Calu3 (cell line): ENCODE results near the gene UBR3. TPM values are rescaled to one million over a fixed set of nuclear protein-coding genes. Genes with fewer than 3 reads are reported as not detected.

Source experiments
- BruUV-seq: library from RNA; stranded (reverse); fragments of 400-500 nt; replicated peaks from 2 replicates; lab custom pipeline; 2021; lab: Mats Ljungman, UMichigan
- CTCF ChIA-PET: fragments of 300-600 bp; sonication (Branson Sonifier 250); formaldehyde crosslinking; loops from one replicate; lab custom pipeline; 2022; ENCODE audit warnings: antibody characterized with exemption; lab: Charles Lee
- DNase-seq: peaks from one replicate; pipeline ENCODE4 v3.0.0; 2022
- H3K27ac Mint-ChIP-seq: one replicate; pipeline ENCODE4 v1.8.0; 2022; ENCODE audit warnings: mixed read lengths; ENCODE audit not compliant: unreplicated experiment
- H3K27me3 Mint-ChIP-seq: one replicate; pipeline ENCODE4 v1.8.0; 2022; ENCODE audit warnings: mixed read lengths; ENCODE audit not compliant: unreplicated experiment
- H3K36me3 Mint-ChIP-seq: one replicate; pipeline ENCODE4 v1.8.0; 2022; ENCODE audit warnings: mild to moderate bottlenecking, moderate library complexity, mixed read lengths; ENCODE audit not compliant: insufficient read depth, unreplicated experiment
- H3K4me1 Mint-ChIP-seq: one replicate; pipeline ENCODE4 v1.8.0; 2022; ENCODE audit warnings: mild to moderate bottlenecking, low read depth, mixed read lengths; ENCODE audit not compliant: unreplicated experiment
- H3K4me3 Mint-ChIP-seq: one replicate; pipeline ENCODE4 v1.8.0; 2022; ENCODE audit warnings: mild to moderate bottlenecking, low read depth, moderate library complexity, mixed read lengths; ENCODE audit not compliant: unreplicated experiment
- H3K9me3 Mint-ChIP-seq: one replicate; pipeline ENCODE4 v1.8.0; 2022; ENCODE audit warnings: low read depth, mixed read lengths; ENCODE audit not compliant: unreplicated experiment
- intact Hi-C: fragments of 100-400 bp; cut with micrococcal nuclease; formaldehyde crosslinking; loops from one replicate; pipeline ENCODE4 v1.10.0; 2022; ENCODE audit not compliant: unreplicated experiment
- total RNA-seq: library from RNA; stranded (reverse); gene quantifications from 2 replicates; pipeline ENCODE4 v1.2.3, GENCODE V29; 2022
- TF ChIP-seq, protein P1 (sequence below): fragments of 200-600 bp; IDR thresholded peaks from one replicate; pipeline ENCODE4 v1.8.0; 2022; ENCODE audit warnings: antibody characterized with exemption; ENCODE audit not compliant: unreplicated experiment

The UBR3 gene
- total RNA-seq, 1 experiment from 2014 or later = 33.1 TPM

DNA sequence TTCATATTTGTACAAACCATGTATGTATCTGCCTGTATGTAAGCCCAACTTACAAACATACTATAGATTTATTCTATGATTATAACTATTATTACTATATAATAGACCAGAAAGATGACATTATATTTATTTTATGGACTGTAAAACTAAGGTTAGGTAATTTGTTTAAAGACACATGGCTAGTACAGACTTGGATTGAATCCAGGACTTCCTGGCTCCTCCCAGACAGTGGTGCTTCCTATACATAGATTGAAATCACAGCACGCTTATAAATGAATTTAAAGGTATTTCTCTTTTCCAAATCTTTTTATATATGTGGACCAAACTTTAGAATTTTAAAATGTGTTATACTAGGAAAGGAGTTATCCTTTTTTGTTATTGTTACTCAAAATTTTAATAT, 199.1 kb downstream of the UBR3 start:
- BruUV-seq = no TSS peak
- H3K36me3 Mint-ChIP-seq = no peaks in the 10 kb centered on the region
- TF ChIP-seq, protein P1, sequence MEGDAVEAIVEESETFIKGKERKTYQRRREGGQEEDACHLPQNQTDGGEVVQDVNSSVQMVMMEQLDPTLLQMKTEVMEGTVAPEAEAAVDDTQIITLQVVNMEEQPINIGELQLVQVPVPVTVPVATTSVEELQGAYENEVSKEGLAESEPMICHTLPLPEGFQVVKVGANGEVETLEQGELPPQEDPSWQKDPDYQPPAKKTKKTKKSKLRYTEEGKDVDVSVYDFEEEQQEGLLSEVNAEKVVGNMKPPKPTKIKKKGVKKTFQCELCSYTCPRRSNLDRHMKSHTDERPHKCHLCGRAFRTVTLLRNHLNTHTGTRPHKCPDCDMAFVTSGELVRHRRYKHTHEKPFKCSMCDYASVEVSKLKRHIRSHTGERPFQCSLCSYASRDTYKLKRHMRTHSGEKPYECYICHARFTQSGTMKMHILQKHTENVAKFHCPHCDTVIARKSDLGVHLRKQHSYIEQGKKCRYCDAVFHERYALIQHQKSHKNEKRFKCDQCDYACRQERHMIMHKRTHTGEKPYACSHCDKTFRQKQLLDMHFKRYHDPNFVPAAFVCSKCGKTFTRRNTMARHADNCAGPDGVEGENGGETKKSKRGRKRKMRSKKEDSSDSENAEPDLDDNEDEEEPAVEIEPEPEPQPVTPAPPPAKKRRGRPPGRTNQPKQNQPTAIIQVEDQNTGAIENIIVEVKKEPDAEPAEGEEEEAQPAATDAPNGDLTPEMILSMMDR = no peak
- H3K27ac Mint-ChIP-seq = no peak overlapping the region
- intact Hi-C loops = no loop called here
- CTCF ChIA-PET = no interaction called here
- DNase-seq = no peak
- no peaks in the 10 kb centered on the region for H3K9me3 Mint-ChIP-seq
- no peak overlapping the region for H3K4me3 Mint-ChIP-seq
- H3K27me3 Mint-ChIP-seq = no peaks in the 10 kb centered on the region
- H3K4me1 Mint-ChIP-seq = no peaks in the 10 kb centered on the region

DNA sequence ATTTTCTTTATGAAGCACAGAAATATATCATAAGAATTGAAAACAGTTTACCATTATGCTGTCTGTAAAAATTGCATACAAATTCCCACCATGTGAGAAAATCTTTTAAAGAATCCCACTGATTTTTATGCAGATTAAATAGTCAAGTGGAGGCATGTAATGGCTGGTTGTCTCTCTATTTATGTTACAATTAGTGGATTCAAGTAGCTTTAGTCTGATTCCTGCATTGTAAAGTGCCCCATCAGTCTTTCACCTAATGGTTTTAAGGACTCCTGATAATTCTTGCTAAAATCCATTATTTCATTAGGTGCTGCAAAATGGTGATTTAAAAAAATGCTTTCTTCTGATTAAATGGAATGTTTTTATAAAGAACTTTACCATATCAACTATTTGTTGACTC, 202.3 kb downstream of the UBR3 start:
- CTCF ChIA-PET = no interaction called here
- BruUV-seq = no TSS peak
- H3K27ac Mint-ChIP-seq = no peak overlapping the region

DNA sequence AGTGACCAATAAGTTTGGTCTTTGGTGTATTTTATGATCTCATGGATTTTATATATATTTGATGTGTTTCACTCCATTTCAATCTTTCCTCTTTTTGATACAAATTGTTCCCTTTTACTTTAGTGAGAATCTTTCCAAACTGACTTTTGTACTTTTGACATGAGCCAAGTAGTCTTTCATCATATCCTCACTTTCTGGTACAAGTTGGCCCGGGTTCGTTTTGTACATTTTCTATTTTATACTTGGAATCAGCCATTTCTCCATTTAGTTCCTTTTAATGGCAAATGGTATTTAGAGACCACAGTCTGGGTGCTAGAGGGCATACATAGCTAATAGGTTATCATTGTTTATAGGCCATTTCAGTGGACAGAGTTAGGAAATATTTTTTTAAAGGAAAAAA, 202.8 kb downstream of the UBR3 start:
- Mint-ChIP-seq H3K36me3 (no peaks in the 10 kb centered on the region), H3K27ac (no peak overlapping the region), H3K27me3 (no peaks in the 10 kb centered on the region), H3K4me1 (no peaks in the 10 kb centered on the region), H3K9me3 (no peaks in the 10 kb centered on the region), H3K4me3 (no peak overlapping the region)
- TF ChIP-seq, protein P1 = no peak
- CTCF ChIA-PET = no interaction called here
- intact Hi-C loops = no loop called here
- no peak for DNase-seq
- BruUV-seq = no TSS peak

More for the DNA sequence above, 202.3 kb downstream of the UBR3 start:
- Mint-ChIP-seq H3K4me1 (no peaks in the 10 kb centered on the region), H3K27me3 (no peaks in the 10 kb centered on the region), H3K36me3 (no peaks in the 10 kb centered on the region), H3K4me3 (no peak overlapping the region), H3K9me3 (no peaks in the 10 kb centered on the region)
- TF ChIP-seq, protein P1 = no peak
- no peak for DNase-seq
- intact Hi-C loops = no loop called here

DNA sequence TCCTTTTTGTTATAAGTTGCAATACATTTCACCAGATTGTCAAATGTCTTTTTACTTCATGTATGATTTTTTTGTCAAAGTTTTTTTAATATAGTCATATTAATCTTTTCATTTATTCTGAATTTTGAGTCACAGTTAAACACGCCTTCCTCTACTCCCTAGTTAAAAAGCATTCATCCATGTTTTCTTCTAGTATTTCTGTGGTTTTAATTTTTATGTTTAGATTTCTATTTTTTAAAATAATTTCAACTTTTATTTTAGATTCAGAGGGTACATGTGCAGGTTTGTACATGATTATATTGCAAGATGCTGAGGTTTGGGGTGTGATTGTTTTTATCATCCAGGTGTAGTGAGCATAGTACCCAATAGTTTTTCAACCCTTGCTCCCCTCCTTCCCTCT, 204.0 kb downstream of the UBR3 start:
- TF ChIP-seq, protein P1 = no peak
- CTCF ChIA-PET = no interaction called here
- no peak for DNase-seq
- H3K27me3 Mint-ChIP-seq = no peaks in the 10 kb centered on the region
- no peaks in the 10 kb centered on the region for H3K9me3 Mint-ChIP-seq
- H3K36me3 Mint-ChIP-seq = no peaks in the 10 kb centered on the region
- no peak overlapping the region for H3K4me3 Mint-ChIP-seq
- H3K27ac Mint-ChIP-seq = no peak overlapping the region
- BruUV-seq = no TSS peak
- intact Hi-C loops = no loop called here
- no peaks in the 10 kb centered on the region for H3K4me1 Mint-ChIP-seq
